Stimulated activated CD8-positive, alpha-beta memory T cell treated with anti-CD3 and anti-CD28 coated beads, Interleukin-12 subunit alpha, Interleukin-12 subunit beta, amount 100 ng/mL, for 24 hours (primary cell): ENCODE results near the gene GOLGA6D.
"Not testable (repeated sequence)": the region's sequence is repeated elsewhere in the genome, so short reads cannot be mapped to it uniquely, and the experiment has no call there.

Experiments used
- DNase-seq: peaks from one replicate; pipeline ENCODE4 v3.0.0-alpha.2; 2020; ENCODE audit errors: extremely low read depth

The GOLGA6D gene

GRCh38 chr15:75332093-75332492 is 49.5 kb downstream of the GOLGA6D start:
- not testable (repeated sequence) for DNase-seq

GRCh38 chr15:75333654-75334419 is 51.2 kb downstream of the GOLGA6D start:
- not testable (repeated sequence) for DNase-seq

- no peak for DNase-seq
These were observed 52.7 kb downstream of the GOLGA6D start for GRCh38 chr15:75335313-75335704.

GRCh38 chr15:75335705-75336355 is 53.2 kb downstream of the GOLGA6D start, which contains the start of gene COMMD4:
COMMD4 (plus strand) TSS chr15:75336063; CDS start chr15:75336090, 27 bp downstream.
- DNase-seq: peak; percentile 65

- DNase-seq: no peak
These were observed 56.1 kb downstream of the GOLGA6D start for GRCh38 chr15:75338661-75339240.

- DNase-seq: no peak
These were observed 57.1 kb downstream of the GOLGA6D start for GRCh38 chr15:75339531-75340240.

DNA sequence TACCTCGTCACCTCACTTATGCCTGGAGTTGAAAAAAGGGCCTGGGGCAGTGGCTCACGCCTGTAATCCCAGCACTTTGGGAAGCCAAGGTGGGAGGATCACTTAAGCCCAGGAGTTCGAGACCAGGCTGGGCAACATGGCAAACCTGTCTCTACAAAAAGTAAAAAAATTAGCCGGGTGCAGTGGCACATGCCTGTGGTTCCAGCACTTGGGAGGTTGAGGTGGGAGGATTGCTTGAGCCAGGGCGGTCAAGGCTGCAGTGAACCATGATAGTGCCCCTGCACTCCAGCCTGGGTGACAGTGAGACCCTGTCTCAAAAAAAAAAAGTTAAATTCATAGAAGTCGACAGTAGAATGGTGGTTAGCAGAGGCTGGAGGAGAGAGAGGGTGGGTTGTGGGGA is 59.6 kb downstream of the GOLGA6D start:
- no peak for DNase-seq

- not testable (repeated sequence) for DNase-seq
These were observed 61.3 kb downstream of the GOLGA6D start for GRCh38 chr15:75343953-75344352.
